ENCODE results near the gene PCBP3.
"Not testable (repeated sequence)": the region's sequence is repeated elsewhere in the genome, so short reads cannot be mapped to it uniquely, and the experiment has no call there.

Gene PCBP3

DNA sequence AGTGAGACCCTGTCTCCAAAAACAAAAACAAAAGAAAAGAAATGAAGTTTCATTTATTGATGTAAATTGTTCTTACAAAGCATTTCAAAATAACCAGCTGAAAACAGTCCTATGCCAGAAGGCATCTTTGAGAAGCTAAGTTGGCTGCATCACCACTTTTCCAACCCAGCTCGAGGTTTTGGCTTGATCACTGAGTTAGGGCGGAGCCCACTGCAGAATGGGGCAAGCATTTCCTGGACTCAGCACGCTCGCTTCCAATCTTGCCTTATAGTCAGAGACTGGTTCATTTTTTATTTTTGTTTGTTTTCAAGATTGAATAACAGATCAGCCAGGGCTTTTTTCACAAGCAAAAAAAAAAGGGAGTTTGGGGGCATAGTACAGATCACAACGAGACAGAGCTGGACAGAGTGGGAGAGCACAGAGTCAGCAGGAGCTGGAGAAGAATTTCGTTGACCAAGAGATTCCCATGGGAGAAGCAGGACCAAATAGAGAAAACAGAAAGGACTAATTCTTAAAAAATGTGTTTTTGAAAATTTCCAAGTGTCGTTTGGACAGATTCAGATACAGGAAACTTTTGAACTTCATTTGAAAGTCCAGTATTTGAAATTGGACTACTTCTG is 314.6 kb downstream of the PCBP3 start:
- no peak for DNase-seq

- DNase-seq: no peak
Observed at GRCh38 chr21:45959182-45959581, 315.7 kb downstream of the PCBP3 start.

GRCh38 chr21:45959779-45960390 is 316.4 kb downstream of the PCBP3 start:
- no peak for DNase-seq

GRCh38 chr21:45961408-45961807 is 317.9 kb downstream of the PCBP3 start:
- not testable (repeated sequence) for DNase-seq

- DNase-seq: no peak
Observed at GRCh38 chr21:45962531-45963231, 319.2 kb downstream of the PCBP3 start.

DNA sequence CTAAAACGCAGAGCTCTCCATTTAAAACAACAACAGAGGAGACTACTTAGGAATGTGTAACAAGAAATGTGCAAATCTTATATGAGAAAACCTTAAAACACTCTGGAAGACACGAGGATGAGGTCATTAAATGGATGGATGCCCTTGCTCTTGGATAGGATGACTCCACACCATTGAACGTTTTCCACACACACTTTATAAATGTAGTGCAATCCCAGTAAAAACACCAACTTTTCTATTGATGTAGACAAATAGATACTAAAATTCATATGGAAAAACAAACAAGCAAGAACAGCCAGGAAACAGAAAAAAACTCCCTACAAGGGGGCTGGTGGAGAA is 319.7 kb downstream of the PCBP3 start:
- no peak for DNase-seq

GRCh38 chr21:45964649-45965048 is 321.1 kb downstream of the PCBP3 start:
- DNase-seq: no peak

DNA sequence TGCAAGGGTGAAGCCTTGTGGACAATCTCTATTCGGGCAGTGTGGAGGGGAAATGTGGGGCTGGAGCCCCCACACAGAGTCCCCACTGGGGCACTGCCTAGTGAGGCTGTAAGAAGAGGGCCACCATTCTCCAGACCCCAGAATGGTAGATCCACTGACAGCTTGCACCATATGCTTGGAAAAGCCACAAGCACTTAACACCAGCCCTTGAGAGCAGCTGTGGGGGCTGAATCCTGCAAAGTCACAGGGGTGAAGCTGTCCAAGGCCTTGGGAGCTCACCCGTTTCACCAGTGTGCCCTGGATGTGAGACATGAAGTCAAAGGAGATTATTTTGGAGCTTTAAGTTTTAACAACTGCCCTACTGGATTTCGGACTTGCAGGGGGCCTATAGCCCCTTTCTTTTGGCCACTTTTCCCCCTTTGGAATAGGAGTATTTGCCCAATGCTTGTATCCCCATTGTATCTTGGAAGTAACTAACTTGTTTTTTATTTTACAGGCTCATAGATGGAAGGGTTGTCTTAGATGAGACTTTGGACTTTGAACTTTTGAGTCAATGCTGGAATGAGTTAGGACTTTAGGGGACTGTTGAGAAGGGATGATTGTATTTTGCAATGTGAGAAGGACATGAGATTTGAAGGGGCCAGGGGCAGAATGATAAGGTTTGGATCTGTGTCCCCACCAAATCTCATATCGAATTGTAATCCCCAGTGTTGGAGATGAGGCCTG is 321.7 kb downstream of the PCBP3 start:
- no peak for DNase-seq

GRCh38 chr21:45966791-45967394 is 323.4 kb downstream of the PCBP3 start:
- no peak for DNase-seq

GRCh38 chr21:45969921-45970673 is 326.6 kb downstream of the PCBP3 start:
- DNase-seq: no peak

- DNase-seq: no peak
Observed at GRCh38 chr21:45970674-45971615, 327.4 kb downstream of the PCBP3 start.

DNA sequence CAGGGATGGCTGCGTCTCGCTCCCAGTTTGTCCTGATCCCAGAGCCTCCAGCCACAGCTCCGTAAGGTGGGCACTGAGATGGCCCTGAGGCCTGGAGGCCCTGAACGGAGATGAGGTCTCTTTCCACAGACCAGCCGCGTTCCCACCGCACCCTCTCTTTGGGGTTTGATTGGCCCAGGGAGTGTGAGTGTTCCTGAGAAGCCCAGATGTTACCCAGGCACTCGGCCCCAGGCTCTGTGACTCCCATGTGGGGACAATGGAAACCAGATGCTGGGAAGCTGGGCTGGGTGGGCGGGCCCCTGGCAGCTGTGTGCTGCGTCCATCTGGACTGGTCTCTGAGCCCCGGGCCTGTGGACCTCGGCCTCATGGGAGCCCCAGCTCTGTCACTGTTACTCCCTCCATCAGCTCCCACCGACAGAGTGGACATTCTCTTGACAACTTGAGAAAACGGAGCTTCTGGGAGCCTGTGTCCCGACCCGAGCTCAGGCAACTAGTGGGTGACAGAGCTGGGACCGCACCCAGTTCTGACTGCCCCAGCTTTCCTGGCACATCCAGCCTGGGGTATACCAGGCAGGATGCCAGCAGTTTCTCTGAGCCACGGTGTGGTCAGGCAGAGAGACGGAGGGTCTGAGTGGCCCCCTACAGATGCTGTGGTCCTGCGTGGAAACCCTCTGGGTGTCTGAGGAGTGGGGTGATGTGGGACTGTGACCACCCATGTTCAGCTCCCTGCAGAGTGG is 328.3 kb downstream of the PCBP3 start:
- no peak for DNase-seq

- DNase-seq: no peak
Observed at GRCh38 chr21:45972353-45972715, 328.8 kb downstream of the PCBP3 start.

DNA sequence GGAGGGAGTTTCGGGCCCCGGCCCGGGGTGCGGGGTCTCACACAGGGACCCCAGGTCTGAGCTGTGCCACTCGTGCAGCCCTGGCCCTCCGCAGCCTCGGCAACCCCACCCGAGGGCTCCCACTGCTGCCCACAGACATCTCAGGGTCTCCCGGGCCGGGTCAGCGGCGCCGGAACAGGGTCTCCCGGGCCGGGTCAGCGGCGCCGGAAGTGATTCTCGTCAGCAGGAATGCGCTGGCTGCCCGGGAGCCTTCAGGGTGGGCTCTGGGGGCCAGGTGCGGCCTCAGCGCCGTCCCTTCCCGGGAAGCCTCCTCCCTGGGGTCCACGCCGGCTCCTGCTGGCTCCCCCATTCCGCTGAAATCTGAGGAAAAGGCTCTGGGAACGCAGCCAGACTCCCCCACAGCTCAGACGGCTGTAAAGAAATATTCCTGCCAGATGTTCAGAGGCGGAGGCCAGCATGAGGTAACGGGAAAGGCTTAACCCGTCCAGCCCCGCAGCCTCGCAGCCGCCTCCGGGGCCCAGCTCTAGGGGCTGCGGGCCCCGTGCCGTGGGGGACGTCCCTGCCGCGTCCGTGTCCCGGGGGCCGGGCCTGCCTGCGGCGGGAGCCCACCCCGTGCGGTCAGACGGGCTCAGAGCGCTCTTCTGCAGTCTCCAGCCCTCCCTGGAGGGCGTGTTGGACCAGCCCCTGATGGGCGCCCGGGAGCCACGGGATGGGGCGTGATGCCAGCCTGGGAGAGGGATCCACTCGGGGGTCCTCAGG is 329.4 kb downstream of the PCBP3 start:
- no peak for DNase-seq

GRCh38 chr21:45973475-45974072 is 330.0 kb downstream of the PCBP3 start:
- DNase-seq: no peak

- DNase-seq: no peak
Observed at GRCh38 chr21:45974073-45975019, 330.8 kb downstream of the PCBP3 start.

DNA sequence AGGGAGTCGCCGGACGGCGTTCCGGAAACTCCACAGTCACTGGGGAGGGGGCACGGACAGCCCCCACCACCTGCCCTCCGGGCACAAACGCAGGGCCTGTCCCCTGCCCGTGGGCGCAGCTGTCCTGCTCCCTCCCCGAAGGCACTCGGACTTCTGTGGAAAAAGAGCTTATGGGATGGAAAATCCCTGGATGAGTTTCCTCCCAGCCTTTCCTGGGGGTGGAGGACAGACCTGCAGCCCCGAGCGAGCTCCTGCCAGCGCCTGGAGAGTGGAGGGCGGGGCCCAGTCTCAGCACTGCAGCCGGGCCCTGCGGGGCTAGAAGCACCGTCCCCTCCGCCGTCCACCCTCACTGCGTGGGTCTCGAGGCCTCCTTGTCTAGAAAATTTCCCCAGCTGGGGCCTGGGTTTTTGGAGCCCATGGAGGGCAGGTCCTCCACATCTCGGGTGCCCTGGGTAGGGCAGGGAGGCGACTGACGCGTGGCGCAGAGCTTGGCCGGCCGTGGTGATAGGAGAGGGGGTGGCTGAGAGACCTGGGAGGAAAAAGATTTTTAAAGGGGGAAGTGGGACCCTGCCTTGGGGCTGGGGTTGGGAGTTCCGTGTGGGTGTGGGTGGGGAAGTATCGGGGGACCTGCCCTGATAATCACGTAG is 331.6 kb downstream of the PCBP3 start:
- no peak for DNase-seq
